ENCODE measurements around the gene PRDX5. TPM values are rescaled to one million over a fixed set of nuclear protein-coding genes. Genes with fewer than 3 reads are reported as not detected.
"Not testable (repeated sequence)": the region's sequence is repeated elsewhere in the genome, so short reads cannot be mapped to it uniquely, and the experiment has no call there.

PRDX5 gene
- total RNA-seq, 1 experiment from 2014 or later, result 341 TPM

DNA sequence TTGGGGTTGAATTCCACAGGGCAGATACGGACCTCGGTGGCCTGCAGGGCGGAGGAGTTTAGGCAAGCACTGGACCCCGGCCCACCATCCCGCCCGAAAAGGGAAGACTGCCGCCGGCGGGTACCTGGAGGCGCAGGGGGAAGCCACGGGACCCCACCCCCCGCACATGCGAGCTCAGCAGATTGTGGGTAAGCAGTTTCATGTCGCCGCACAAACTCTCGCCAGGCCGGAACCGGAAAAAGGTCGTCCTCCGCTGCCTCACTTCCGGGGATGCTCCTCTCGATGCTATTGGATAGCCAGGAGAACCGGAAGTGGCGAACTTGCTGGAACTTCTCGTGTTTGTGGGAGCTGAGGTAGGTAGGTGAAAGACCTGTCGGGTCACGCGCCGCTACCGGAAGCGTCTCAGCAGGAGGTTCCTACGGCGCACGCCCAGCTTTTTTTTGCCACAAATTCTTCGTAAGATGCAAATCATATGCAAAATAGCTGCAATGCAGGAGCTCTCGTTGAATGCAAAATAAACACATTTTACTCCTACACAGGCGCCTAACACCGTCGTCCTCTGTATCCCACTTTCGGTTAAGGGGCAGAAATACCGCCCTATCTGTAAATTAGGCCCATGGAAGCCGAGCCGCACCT lies 478 bp upstream of the PRDX5 start, which contains the start of gene TRMT112:
TSS of gene TRMT112 (minus strand) at position 235 of the 636 bp plus-strand sequence. CDS start at position 202, 33 bp downstream.
- in situ Hi-C loops (cut with HindIII; ENCODE audit: low pct_unique_long_range_greater_than_20kb, low sequenced_read_pairs), result no loop called here

DNA sequence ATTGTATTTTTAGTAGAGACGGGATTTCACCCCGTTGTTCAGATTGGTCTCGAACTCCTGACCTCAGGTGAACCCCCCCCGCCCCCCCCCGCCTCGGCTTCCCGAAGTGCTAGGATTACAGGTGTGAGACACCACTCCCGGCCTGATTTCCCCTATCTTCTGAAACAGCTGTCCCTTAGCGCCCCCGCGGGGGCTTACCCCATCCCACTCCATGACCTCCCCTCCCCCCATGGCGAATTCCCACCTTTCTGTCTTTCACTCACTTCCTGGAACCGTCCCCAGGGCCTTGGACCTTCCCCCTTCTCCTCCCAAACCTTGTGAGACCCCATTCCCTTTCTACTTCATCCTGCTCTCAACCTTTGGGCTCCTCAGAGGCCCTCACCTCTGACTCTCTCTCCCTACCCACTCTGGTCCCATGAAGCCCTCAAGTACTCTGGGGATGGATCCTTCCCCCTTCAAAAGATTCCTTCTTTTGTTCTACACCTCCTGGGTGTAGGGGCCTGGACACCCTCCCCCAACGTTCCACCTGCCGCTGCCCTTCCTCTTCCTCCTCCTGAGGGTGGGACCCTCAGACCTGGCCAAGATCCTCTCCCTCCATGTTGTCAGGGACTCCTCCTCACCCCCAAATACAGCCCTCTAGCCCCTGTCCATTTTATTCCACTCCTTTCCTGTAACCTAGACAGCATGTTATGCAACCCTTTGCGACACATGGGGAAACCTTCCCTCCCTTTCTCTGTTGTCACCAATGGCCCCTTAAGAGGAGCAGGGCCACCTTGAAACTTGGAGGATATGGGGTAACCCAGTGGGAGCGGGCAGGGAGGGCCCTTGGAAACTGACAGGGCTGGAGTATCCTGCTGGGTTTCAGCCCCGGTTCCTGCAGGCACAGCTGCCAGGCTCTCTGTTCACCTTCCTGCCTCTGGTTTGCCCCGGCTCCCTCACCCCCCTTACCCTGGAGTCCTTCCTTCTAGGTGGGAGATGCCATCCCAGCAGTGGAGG lies 1.1 kb downstream of the PRDX5 start:
- in situ Hi-C loops (cut with HindIII; ENCODE audit: low pct_unique_long_range_greater_than_20kb, low sequenced_read_pairs), result no loop called here
- DNase-seq (ENCODE audit: low read depth), result no peak

More for the DNA sequence above, 478 bp upstream of the PRDX5 start, which contains the start of gene TRMT112:
- DNase-seq (ENCODE audit: low read depth), result peak; percentile 96

GRCh38 chr11:64320556-64320955 lies 2.6 kb downstream of the PRDX5 start:
- in situ Hi-C loops (cut with HindIII; ENCODE audit: low pct_unique_long_range_greater_than_20kb, low sequenced_read_pairs), result no loop called here
- no peak for DNase-seq (ENCODE audit: low read depth)

DNA sequence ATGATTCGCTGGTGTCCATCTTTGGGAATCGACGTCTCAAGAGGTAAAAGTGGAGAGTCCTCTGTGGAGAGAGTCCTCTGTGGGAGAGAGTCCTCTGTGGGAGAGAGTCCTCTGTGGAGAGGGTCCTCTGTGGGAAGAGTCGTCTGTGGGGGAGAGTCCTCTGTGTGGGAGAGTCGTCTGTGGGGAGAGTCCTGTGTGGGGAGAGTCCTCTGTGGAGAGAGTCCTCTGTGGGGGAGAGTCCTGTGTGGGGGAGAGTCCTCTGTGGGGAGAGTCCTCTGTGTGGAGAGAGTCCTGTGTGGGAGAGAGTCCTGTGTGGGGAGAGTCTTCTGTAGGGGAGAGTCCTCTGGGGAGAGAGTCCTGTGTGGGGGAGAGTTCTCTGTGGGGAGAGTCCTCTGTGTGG lies 3.1 kb downstream of the PRDX5 start:
- in situ Hi-C loops (cut with HindIII; ENCODE audit: low pct_unique_long_range_greater_than_20kb, low sequenced_read_pairs), result no loop called here
- no peak for DNase-seq (ENCODE audit: low read depth)

- DNase-seq (ENCODE audit: low read depth), result no peak
- in situ Hi-C loops (cut with HindIII; ENCODE audit: low pct_unique_long_range_greater_than_20kb, low sequenced_read_pairs), result no loop called here
These were observed 3.6 kb downstream of the PRDX5 start for GRCh38 chr11:64321533-64321932.

DNA sequence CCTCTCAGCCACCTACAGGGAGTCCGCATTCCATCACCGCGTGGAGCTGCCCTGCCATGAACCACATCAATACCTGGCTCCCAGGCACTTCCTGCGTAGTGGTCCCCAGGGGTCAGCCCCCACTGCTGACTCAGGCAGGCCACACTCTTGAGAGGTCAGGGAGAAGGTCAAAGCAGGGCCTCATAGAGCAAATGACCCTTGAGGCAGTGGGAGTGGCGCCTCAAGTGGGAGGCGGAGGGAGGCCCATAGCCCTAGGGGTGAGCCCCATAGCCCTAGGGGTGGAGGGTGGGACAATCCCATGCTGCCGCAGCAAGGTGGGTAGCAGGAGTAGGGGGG lies 5.0 kb downstream of the PRDX5 start:
- in situ Hi-C loops (cut with HindIII; ENCODE audit: low pct_unique_long_range_greater_than_20kb, low sequenced_read_pairs), result no loop called here
- DNase-seq (ENCODE audit: low read depth), result no peak

DNA sequence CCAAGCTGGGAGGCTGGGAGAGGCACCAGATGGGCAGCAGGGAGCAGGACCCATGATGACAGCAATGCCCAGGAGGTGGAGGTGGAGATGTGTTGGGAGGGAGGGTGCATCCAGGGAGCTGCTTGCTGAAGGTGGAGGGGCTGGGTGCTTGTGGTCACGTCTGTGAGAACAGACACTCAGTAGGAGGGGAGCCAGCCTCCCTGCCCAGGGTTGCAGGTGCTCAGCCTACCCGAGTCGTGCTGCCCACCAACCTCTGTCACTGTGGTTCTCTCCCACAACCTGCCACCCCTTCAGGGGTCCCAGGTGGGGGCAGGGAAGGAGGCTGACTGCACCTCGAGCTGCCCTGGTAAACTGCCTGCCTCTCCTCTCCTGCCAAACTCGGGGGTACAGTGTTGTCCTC lies 5.5 kb downstream of the PRDX5 start:
- no peak for DNase-seq (ENCODE audit: low read depth)
- in situ Hi-C loops (cut with HindIII; ENCODE audit: low pct_unique_long_range_greater_than_20kb, low sequenced_read_pairs), result no loop called here

- in situ Hi-C loops (cut with HindIII; ENCODE audit: low pct_unique_long_range_greater_than_20kb, low sequenced_read_pairs), result not testable (repeated sequence)
These were observed 6.1 kb downstream of the PRDX5 start for GRCh38 chr11:64323984-64324383.

GRCh38 chr11:64324692-64325469 lies 7.0 kb downstream of the PRDX5 start:
- DNase-seq (ENCODE audit: low read depth), result no peak
- in situ Hi-C loops (cut with HindIII; ENCODE audit: low pct_unique_long_range_greater_than_20kb, low sequenced_read_pairs), result no loop called here

More at GRCh38 chr11:64323984-64324383, 6.1 kb downstream of the PRDX5 start:
- DNase-seq (ENCODE audit: low read depth), result not testable (repeated sequence)

DNA sequence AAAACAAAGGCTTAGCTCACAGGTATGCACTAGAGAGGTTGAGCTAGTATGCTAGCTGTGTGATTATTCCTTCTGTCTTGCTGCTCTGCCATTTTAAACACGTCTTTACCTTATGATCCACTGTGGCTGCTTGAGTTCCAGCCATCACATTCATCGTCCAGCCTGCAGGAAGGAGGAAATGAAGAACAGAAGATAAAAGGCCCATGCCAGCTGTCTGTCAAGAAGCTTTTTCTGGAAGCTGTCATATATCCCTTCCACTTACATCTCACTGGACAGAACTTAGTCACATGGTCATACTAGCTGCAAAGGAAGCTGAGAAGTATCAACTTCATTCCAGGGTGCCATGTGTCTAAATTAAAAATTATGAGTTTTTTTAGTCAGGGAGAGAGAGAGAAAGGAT lies 9.5 kb downstream of the PRDX5 start:
- no peak for DNase-seq (ENCODE audit: low read depth)
- in situ Hi-C loops (cut with HindIII; ENCODE audit: low pct_unique_long_range_greater_than_20kb, low sequenced_read_pairs), result no loop called here

- in situ Hi-C loops (cut with HindIII; ENCODE audit: low pct_unique_long_range_greater_than_20kb, low sequenced_read_pairs), result no loop called here
These were observed 10.1 kb downstream of the PRDX5 start for GRCh38 chr11:64327993-64328392.

GRCh38 chr11:64330888-64331287 lies 13.0 kb downstream of the PRDX5 start:
- in situ Hi-C loops (cut with HindIII; ENCODE audit: low pct_unique_long_range_greater_than_20kb, low sequenced_read_pairs), result no loop called here
- DNase-seq (ENCODE audit: low read depth), result no peak

More at GRCh38 chr11:64327993-64328392, 10.1 kb downstream of the PRDX5 start:
- DNase-seq (ENCODE audit: low read depth), result no peak

DNA sequence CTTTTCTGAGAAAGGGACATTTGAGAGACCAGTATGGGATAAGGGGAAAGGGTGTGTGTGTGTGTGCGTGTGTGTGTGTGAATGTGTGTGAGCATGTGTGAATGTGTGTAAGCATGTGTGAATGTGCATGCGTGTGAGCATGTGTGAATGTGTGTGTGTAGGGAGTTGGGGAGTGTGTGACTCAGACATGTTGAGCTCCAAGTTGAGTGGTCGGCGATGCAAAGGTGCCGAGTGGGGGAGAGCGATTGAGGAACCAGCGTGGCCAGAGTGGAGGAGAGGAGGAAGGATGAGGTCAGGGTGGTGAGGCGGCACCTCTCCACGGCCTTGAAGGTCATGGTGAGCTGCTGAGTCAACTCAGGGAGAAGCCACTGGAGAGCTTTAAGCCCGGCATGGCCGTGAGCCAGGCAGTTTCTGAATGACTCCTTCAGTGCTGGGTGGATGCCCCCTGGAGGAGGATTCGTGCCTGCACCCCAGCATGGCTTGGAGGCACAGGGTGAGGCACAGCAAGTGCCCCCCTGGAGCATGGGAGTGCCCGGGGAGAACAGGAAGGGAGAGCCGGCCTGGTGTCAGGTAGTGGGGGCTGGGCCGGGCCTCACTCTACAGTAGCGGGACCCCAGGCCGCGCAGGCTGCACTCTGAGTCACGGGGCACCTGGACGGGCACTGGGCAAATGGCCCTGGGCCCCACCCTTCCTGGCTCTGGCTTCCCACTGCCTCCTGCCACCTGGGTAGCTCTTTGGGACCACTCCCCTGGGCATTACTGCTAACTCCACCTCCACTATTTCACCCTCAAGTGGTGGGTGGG lies 13.8 kb downstream of the PRDX5 start:
- in situ Hi-C loops (cut with HindIII; ENCODE audit: low pct_unique_long_range_greater_than_20kb, low sequenced_read_pairs), result no loop called here
- DNase-seq (ENCODE audit: low read depth), result peak; percentile 73

DNA sequence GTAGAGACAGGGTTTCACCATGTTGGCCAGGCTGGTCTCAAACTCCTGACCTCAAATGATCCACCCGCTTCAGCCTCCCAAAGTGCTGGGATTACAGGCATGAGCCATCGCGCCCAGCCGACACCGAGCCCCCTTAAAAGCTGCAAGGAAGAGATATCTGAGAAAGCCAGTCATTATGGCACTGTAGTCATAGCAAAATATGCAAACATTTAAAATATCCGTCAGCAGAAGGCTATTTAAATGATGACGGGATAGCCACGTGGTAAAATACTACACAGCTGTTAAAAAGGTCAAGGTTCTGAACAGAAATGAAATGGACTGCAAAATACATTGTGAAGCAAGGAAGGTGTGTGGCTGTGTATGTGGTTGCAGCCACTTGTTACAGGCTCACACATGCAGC lies 15.6 kb downstream of the PRDX5 start:
- DNase-seq (ENCODE audit: low read depth), result no peak
- in situ Hi-C loops (cut with HindIII; ENCODE audit: low pct_unique_long_range_greater_than_20kb, low sequenced_read_pairs), result no loop called here

GRCh38 chr11:64334764-64335735 lies 17.1 kb downstream of the PRDX5 start:
- in situ Hi-C loops (cut with HindIII; ENCODE audit: low pct_unique_long_range_greater_than_20kb, low sequenced_read_pairs), result no loop called here

GRCh38 chr11:64337538-64338249 lies 19.8 kb downstream of the PRDX5 start:
- in situ Hi-C loops (cut with HindIII; ENCODE audit: low pct_unique_long_range_greater_than_20kb, low sequenced_read_pairs), result no loop called here

More at GRCh38 chr11:64334764-64335735, 17.1 kb downstream of the PRDX5 start:
- peak; percentile 93 for DNase-seq (ENCODE audit: low read depth)

More at GRCh38 chr11:64337538-64338249, 19.8 kb downstream of the PRDX5 start:
- DNase-seq (ENCODE audit: low read depth), result no peak

All from Caki2 (cell line).